ENCODE results near the gene PLEK.

GRCh38 chr2:68342470-68342869 lies 22.6 kb upstream of the PLEK start:
- TF ChIP-seq CEBPB (IDR thresholded peaks at IDR 0.05; ENCODE audit: borderline replicate concordance, low read depth, low read length), result no peak
- no peak for TF ChIP-seq RNF219 (CRISPR knock-in tag; IDR thresholded peaks at IDR 0.05)
- TF ChIP-seq DPF2 (CRISPR knock-in tag; IDR thresholded peaks at IDR 0.05; ENCODE audit: borderline replicate concordance, low read depth), result no peak
- no peak for TF ChIP-seq CTCF (CRISPR knock-in tag; IDR thresholded peaks at IDR 0.05)
- no peak for TF ChIP-seq AGO1 (IDR thresholded peaks at IDR 0.05; ENCODE audit: low read depth, low read length, poor library complexity, severe bottlenecking)
- TF ChIP-seq ZNF136 (CRISPR knock-in tag; IDR thresholded peaks at IDR 0.05; ENCODE audit: low read depth), result no peak
- no peak for TF ChIP-seq ZNF772 (CRISPR knock-in tag; IDR thresholded peaks at IDR 0.05)
- no peak for TF ChIP-seq EZH2 (conservative IDR thresholded peaks at IDR 0.05; ENCODE audit: low read depth, low read length)
- TF ChIP-seq UBTF (CRISPR knock-in tag; IDR thresholded peaks at IDR 0.05), result no peak
- TF ChIP-seq ZNF510 (CRISPR knock-in tag; IDR thresholded peaks at IDR 0.05; ENCODE audit: low read depth), result no peak
- TF ChIP-seq ZNF766 (CRISPR knock-in tag; IDR thresholded peaks at IDR 0.05; ENCODE audit: borderline replicate concordance), result no peak
- TF ChIP-seq ZBTB40 (IDR thresholded peaks at IDR 0.05), result no peak
- no peak for TF ChIP-seq ZBTB40 (CRISPR knock-in tag; IDR thresholded peaks at IDR 0.05)
- no peak for TF ChIP-seq ZNF350 (CRISPR knock-in tag; IDR thresholded peaks at IDR 0.05; ENCODE audit: borderline replicate concordance, low read depth)
- no peak for TF ChIP-seq PCBP2 (optimal IDR thresholded peaks at IDR 0.05; ENCODE audit: low read depth, low read length, poor library complexity, severe bottlenecking)

All from HepG2 (cell line).